ENCODE data around the gene NETO1. TPM values are rescaled to one million over a fixed set of nuclear protein-coding genes. Genes with fewer than 3 reads are reported as not detected.

Gene NETO1
- polyA plus RNA-seq, 1 experiment: 0.55 TPM

GRCh38 chr18:72833471-72833870 lies 34.3 kb downstream of the NETO1 start:
- POLR2A ChIA-PET: no interaction called here
- Histone ChIP-seq H3K4me3 (ENCODE audit: low read depth, low read length) (no peak overlapping the region), H3K27ac (ENCODE audit: low read depth, low read length) (no peak overlapping the region), H3K27me3 (ENCODE audit: control insufficient read depth, insufficient read depth, low read length) (no peaks in the 10 kb centered on the region), H3K9me3 (ENCODE audit: control insufficient read depth, insufficient read depth, low read length) (peaks cover 2% of the 10 kb centered on the region; the same call in 1 of the 2 replicates)
- CTCF ChIA-PET: no interaction called here
- no peak for DNase-seq (ENCODE audit: low read depth, low spot score)
- no peak for TF ChIP-seq CTCF (IDR thresholded peaks at IDR 0.05; ENCODE audit: low read depth, low read length)

GRCh38 chr18:72830109-72830508 lies 37.7 kb downstream of the NETO1 start:
- H3K27ac ChIP-seq (ENCODE audit: low read depth, low read length): no peak overlapping the region
- TF ChIP-seq CTCF (IDR thresholded peaks at IDR 0.05; ENCODE audit: low read depth, low read length): no peak
- H3K4me3 ChIP-seq (ENCODE audit: low read depth, low read length): no peak overlapping the region
- ChIA-PET POLR2A (no interaction called here), CTCF (no interaction called here)
- no peak for DNase-seq (ENCODE audit: low read depth, low spot score)
- peaks cover 3% of the 10 kb centered on the region; the same call in 1 of the 2 replicates for H3K9me3 ChIP-seq (ENCODE audit: control insufficient read depth, insufficient read depth, low read length)
- no peaks in the 10 kb centered on the region for H3K27me3 ChIP-seq (ENCODE audit: control insufficient read depth, insufficient read depth, low read length)

GRCh38 chr18:72828601-72829000 lies 39.2 kb downstream of the NETO1 start:
- Histone ChIP-seq H3K4me3 (ENCODE audit: low read depth, low read length) (no peak overlapping the region), H3K27me3 (ENCODE audit: control insufficient read depth, insufficient read depth, low read length) (no peaks in the 10 kb centered on the region), H3K9me3 (ENCODE audit: control insufficient read depth, insufficient read depth, low read length) (peaks cover 3% of the 10 kb centered on the region), H3K27ac (ENCODE audit: low read depth, low read length) (no peak overlapping the region)
- no peak for TF ChIP-seq CTCF (IDR thresholded peaks at IDR 0.05; ENCODE audit: low read depth, low read length)
- POLR2A ChIA-PET: no interaction called here
- CTCF ChIA-PET: no interaction called here
- no peak for DNase-seq (ENCODE audit: low read depth, low spot score)

GRCh38 chr18:72826736-72827135 lies 41.1 kb downstream of the NETO1 start:
- TF ChIP-seq CTCF (IDR thresholded peaks at IDR 0.05; ENCODE audit: low read depth, low read length): no peak
- Histone ChIP-seq H3K27me3 (ENCODE audit: control insufficient read depth, insufficient read depth, low read length) (no peaks in the 10 kb centered on the region), H3K9me3 (ENCODE audit: control insufficient read depth, insufficient read depth, low read length) (peaks cover 10% of the 10 kb centered on the region), H3K27ac (ENCODE audit: low read depth, low read length) (no peak overlapping the region), H3K4me3 (ENCODE audit: low read depth, low read length) (no peak overlapping the region)
- ChIA-PET CTCF (no interaction called here), POLR2A (no interaction called here)
- no peak for DNase-seq (ENCODE audit: low read depth, low spot score)

- H3K9me3 ChIP-seq (ENCODE audit: control insufficient read depth, insufficient read depth, low read length): peaks cover 10% of the 10 kb centered on the region
- DNase-seq (ENCODE audit: low read depth, low spot score): no peak
- H3K27ac ChIP-seq (ENCODE audit: low read depth, low read length): no peak overlapping the region
- H3K27me3 ChIP-seq (ENCODE audit: control insufficient read depth, insufficient read depth, low read length): no peaks in the 10 kb centered on the region
- TF ChIP-seq CTCF (IDR thresholded peaks at IDR 0.05; ENCODE audit: low read depth, low read length): no peak
- ChIA-PET CTCF (no interaction called here), POLR2A (no interaction called here)
- no peak overlapping the region for H3K4me3 ChIP-seq (ENCODE audit: low read depth, low read length)
Measured at GRCh38 chr18:72823345-72823744, 44.4 kb downstream of the NETO1 start.
